ENCODE results near the gene DDX10.
A peak's percentile ranks its signal among the peaks of the same experiment; 100 is the strongest.

Gene DDX10

GRCh38 chr11:108654994-108655631, 9.8 kb upstream of the DDX10 start:
- DNase-seq (ENCODE audit: low spot score): no peak

- no peak for DNase-seq (ENCODE audit: low spot score)
Measured at GRCh38 chr11:108662700-108663099, 2.2 kb upstream of the DDX10 start.

GRCh38 chr11:108663154-108663877, 1.6 kb upstream of the DDX10 start:
- no peak for DNase-seq (ENCODE audit: low spot score)

GRCh38 chr11:108666373-108666772, 1.5 kb downstream of the DDX10 start:
- no peak for DNase-seq (ENCODE audit: low spot score)

GRCh38 chr11:108669286-108669685, 4.4 kb downstream of the DDX10 start:
- no peak for DNase-seq (ENCODE audit: low spot score)

GRCh38 chr11:108669711-108670110, 4.8 kb downstream of the DDX10 start:
- DNase-seq (ENCODE audit: low spot score): no peak

GRCh38 chr11:108670451-108670850, 5.6 kb downstream of the DDX10 start:
- no peak for DNase-seq (ENCODE audit: low spot score)

- DNase-seq (ENCODE audit: low spot score): no peak
Measured at GRCh38 chr11:108672113-108672512, 7.2 kb downstream of the DDX10 start.

- DNase-seq (ENCODE audit: low spot score): no peak
Measured at GRCh38 chr11:108672786-108673185, 7.9 kb downstream of the DDX10 start.

- no peak for DNase-seq (ENCODE audit: low spot score)
Measured at GRCh38 chr11:108679045-108679444, 14.2 kb downstream of the DDX10 start.

GRCh38 chr11:108680271-108680670, 15.4 kb downstream of the DDX10 start:
- no peak for DNase-seq (ENCODE audit: low spot score)

GRCh38 chr11:108685419-108686130, 20.7 kb downstream of the DDX10 start:
- DNase-seq (ENCODE audit: low spot score): no peak

- no peak for DNase-seq (ENCODE audit: low spot score)
Measured at GRCh38 chr11:108693852-108694251, 29.0 kb downstream of the DDX10 start.

- no peak for DNase-seq (ENCODE audit: low spot score)
Measured at GRCh38 chr11:108694846-108695245, 30.0 kb downstream of the DDX10 start.

GRCh38 chr11:108697872-108698473, 33.1 kb downstream of the DDX10 start:
- DNase-seq (ENCODE audit: low spot score): peak; percentile 39

GRCh38 chr11:108698844-108699642, 34.2 kb downstream of the DDX10 start:
- DNase-seq (ENCODE audit: low spot score): no peak

GRCh38 chr11:108703916-108704315, 39.0 kb downstream of the DDX10 start:
- no peak for DNase-seq (ENCODE audit: low spot score)

GRCh38 chr11:108705061-108705460, 40.2 kb downstream of the DDX10 start:
- no peak for DNase-seq (ENCODE audit: low spot score)

GRCh38 chr11:108708173-108708572, 43.3 kb downstream of the DDX10 start:
- DNase-seq (ENCODE audit: low spot score): no peak

GRCh38 chr11:108709741-108710140, 44.9 kb downstream of the DDX10 start:
- DNase-seq (ENCODE audit: low spot score): no peak

- no peak for DNase-seq (ENCODE audit: low spot score)
Measured at GRCh38 chr11:108713076-108713790, 48.4 kb downstream of the DDX10 start.

All from HuH-7 (cell line).